ENCODE measurements around the gene OPN4. TPM values are rescaled to one million over a fixed set of nuclear protein-coding genes. Genes with fewer than 3 reads are reported as not detected.
"Not testable (repeated sequence)": the region's sequence is repeated elsewhere in the genome, so short reads cannot be mapped to it uniquely, and the experiment has no call there.

Gene OPN4
- total RNA-seq, 4 donors from 2014 or later, result 0.59 TPM; not detected in 3

DNA sequence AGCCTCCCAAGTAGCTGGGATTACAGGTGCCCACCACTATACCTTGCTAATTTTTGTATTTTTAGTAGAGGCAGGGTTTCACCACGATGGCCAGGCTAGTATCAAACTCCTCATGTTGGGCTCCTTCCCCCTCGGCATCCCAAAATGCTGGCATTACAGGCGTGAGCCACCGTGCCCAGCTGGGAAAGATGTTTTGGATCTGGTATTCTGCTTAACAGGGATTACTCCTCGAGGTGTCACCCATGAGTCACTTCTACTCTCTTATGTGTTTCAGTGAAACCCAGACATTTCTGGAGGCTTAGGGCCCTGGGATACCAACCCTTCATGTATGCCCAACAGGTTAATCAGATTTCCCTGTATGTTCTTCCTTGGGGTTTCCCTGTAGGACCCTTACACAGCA, 11.8 kb upstream of the OPN4 start:
- Histone ChIP-seq H3K27me3 (no peaks in the 10 kb centered on the region), H3K4me3 (no peak overlapping the region), H3K36me3 (no peaks in the 10 kb centered on the region), H3K27ac (no peak overlapping the region), H3K9me3 (no peaks in the 10 kb centered on the region), H3K4me1 (peaks cover 0 to 18% (median 3%) of the 10 kb centered on the region in 4 donors)
- DNase-seq (ENCODE audit: low spot score in 2 of 2), result no peak
- 75 to 79% methylated on average over 5 of the region's 5 CpGs for WGBS, 2 donors
- TF ChIP-seq EP300 (IDR thresholded peaks at IDR 0.05), result no peak
- TF ChIP-seq, protein P1, sequence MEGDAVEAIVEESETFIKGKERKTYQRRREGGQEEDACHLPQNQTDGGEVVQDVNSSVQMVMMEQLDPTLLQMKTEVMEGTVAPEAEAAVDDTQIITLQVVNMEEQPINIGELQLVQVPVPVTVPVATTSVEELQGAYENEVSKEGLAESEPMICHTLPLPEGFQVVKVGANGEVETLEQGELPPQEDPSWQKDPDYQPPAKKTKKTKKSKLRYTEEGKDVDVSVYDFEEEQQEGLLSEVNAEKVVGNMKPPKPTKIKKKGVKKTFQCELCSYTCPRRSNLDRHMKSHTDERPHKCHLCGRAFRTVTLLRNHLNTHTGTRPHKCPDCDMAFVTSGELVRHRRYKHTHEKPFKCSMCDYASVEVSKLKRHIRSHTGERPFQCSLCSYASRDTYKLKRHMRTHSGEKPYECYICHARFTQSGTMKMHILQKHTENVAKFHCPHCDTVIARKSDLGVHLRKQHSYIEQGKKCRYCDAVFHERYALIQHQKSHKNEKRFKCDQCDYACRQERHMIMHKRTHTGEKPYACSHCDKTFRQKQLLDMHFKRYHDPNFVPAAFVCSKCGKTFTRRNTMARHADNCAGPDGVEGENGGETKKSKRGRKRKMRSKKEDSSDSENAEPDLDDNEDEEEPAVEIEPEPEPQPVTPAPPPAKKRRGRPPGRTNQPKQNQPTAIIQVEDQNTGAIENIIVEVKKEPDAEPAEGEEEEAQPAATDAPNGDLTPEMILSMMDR (IDR thresholded peaks at IDR 0.05), result no peak
- no peak for TF ChIP-seq POLR2A (IDR thresholded peaks at IDR 0.05)

DNA sequence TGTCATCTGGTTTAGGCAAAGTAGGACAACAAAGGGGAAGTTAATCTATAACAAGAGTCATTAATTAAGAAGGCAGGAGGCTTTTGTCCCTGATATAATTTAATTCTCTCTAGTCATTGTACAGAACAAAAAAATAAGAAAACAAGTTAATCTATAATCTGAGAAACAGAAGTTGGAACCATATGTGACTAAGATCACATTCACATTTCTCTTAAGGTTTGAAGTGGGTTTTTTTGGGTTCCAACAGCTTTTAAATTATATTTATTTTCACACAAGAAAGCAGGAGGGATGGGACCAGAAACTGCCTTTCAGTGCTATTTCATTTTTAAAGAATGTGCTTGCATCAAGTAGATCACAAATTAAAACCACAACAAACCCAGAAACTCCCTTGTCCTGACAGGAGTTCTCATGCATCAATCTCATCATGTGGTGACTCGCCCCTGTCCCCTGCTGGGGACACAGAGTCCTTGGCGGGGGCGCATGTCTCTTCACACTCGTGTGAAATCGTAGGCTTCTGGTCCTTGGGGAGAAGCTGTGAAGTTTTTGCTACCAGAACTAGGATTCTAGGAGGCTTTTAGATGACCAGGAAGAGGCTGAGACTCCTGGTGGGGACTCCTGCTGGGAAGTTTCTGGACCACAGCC, 10.1 kb upstream of the OPN4 start:
- WGBS, 2 donors, result 61 to 70% methylated on average over 5 of the region's 5 CpGs
- DNase-seq (ENCODE audit: low spot score in 2 of 2), result no peak
- H3K36me3 ChIP-seq, result no peaks in the 10 kb centered on the region
- TF ChIP-seq POLR2A (IDR thresholded peaks at IDR 0.05) (no peak), EP300 (IDR thresholded peaks at IDR 0.05) (peak in 1 of 2 donors; percentile 67)
- peak overlapping the region in 1 of 4 donors; percentile 53 for H3K27ac ChIP-seq
- no peak overlapping the region for H3K4me3 ChIP-seq
- H3K9me3 ChIP-seq, result no peaks in the 10 kb centered on the region
- H3K4me1 ChIP-seq, result peaks cover 0 to 36% (median 6%) of the 10 kb centered on the region in 4 donors
- H3K27me3 ChIP-seq, result no peaks in the 10 kb centered on the region

DNA sequence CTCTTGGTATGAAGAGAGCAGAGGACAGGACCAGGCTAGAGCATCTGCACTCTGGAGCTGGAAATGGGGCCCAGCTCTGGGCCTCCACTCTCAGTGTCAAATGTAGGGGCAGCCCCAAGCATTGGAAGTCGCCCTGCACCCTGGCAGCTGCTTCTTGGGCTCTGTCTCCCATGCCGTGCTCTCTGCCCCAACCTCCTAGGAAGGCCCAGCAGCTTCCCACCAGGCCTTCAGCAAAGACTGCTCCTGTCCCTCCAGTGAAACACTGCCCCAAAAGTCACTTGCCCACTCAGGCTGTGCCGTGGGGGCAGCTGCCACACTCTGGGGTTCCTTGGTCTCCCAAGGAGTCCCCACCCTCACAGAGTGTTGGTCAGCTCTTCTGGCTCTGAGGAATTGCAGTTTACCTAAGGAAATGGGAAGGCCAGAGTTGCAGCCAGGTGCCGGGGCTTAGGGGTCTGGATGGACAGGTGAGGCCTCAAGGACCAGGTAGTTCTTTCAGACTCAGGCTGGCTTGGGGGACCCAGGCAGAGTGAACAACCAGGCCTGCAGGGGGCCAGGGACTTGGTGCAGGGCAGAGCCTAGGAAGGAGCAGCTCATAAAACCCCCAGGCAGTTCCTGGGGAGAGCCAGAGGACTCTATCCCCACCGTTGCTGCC, 9.4 kb upstream of the OPN4 start:
- TF ChIP-seq, protein P1 (IDR thresholded peaks at IDR 0.05), result no peak
- TF ChIP-seq POLR2A (IDR thresholded peaks at IDR 0.05), result no peak
- no peak for TF ChIP-seq EP300 (IDR thresholded peaks at IDR 0.05)
- no peaks in the 10 kb centered on the region for H3K36me3 ChIP-seq
- H3K4me1 ChIP-seq, result peaks cover 0 to 42% (median 9%) of the 10 kb centered on the region in 4 donors
- H3K9me3 ChIP-seq, result no peaks in the 10 kb centered on the region
- H3K27ac ChIP-seq, result peak overlapping the region in 2 of 4 donors; percentile 42 to 53
- no peaks in the 10 kb centered on the region for H3K27me3 ChIP-seq
- no peak for DNase-seq (ENCODE audit: low spot score in 2 of 2)
- WGBS, 2 donors, result 86 to 90% methylated on average over 5 of the region's 5 CpGs
- no peak overlapping the region for H3K4me3 ChIP-seq

DNA sequence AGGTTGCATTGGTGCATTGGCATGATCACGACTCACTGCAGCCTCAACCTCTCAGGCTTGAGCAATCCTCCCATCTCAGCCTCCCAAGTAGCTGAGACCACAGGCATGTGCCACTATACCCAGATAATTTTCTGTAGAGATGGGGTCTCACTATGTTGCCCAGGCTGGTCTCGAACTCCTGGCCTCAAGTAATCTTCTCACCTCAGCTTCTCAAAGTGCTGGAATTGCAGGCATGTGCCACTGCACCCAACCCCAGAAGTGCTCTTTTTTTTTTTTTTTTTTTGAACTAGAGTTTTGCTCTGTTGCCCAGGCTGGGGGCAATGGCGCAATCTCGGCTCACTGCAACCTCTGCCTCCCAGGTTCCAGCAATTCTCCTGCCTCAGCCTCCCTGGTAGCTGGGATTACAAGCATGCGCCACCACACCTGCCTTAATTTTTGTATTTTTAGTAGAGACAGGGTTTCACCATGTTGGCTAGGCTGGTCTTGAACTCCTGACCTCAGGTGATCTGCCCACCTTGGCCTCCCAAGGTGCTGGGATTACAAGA, 8.7 kb upstream of the OPN4 start:
- WGBS, 2 donors, result 95 to 98% methylated on average over 5 of the region's 5 CpGs
- not testable (repeated sequence) for H3K36me3 ChIP-seq; H3K9me3 ChIP-seq; H3K4me3 ChIP-seq; DNase-seq (ENCODE audit: low spot score in 2 of 2); H3K27me3 ChIP-seq
- Histone ChIP-seq H3K27ac (peak overlapping the region in 1 of 4 donors; percentile 42), H3K4me1 (peaks cover 0 to 49% (median 9%) of the 10 kb centered on the region in 4 donors)

DNA sequence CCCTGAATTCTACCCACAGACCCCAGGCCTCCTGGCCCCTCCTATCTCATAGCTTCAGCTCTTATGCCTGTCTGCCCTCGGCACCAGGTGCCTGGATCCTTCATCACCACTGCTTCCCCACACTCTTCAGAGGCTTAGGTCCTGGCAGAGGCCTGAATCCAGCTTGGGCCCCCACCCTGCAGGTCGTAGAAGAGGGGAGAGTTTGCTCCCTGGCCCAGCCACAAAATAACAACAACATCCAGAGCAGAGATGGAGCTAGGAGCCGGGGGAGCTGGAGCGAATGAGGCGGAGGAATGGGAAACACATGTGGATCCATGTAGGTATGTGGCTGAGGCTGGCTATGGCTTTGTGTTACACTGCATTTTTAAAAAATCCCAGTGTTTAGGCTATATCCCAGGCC, 7.8 kb upstream of the OPN4 start:
- H3K36me3 ChIP-seq, result no peaks in the 10 kb centered on the region
- TF ChIP-seq POLR2A (IDR thresholded peaks at IDR 0.05) (no peak), EP300 (IDR thresholded peaks at IDR 0.05) (no peak)
- TF ChIP-seq, protein P1 (IDR thresholded peaks at IDR 0.05), result no peak
- 66 to 70% methylated on average over 5 of the region's 5 CpGs for WGBS, 2 donors
- no peaks in the 10 kb centered on the region for H3K27me3 ChIP-seq
- no peaks in the 10 kb centered on the region for H3K9me3 ChIP-seq
- DNase-seq (ENCODE audit: low spot score in 2 of 2), result no peak
- H3K4me1 ChIP-seq, result peaks cover 0 to 54% (median 9%) of the 10 kb centered on the region in 4 donors
- no peak overlapping the region for H3K4me3 ChIP-seq
- peak overlapping the region in 1 of 4 donors; percentile 9 for H3K27ac ChIP-seq

DNA sequence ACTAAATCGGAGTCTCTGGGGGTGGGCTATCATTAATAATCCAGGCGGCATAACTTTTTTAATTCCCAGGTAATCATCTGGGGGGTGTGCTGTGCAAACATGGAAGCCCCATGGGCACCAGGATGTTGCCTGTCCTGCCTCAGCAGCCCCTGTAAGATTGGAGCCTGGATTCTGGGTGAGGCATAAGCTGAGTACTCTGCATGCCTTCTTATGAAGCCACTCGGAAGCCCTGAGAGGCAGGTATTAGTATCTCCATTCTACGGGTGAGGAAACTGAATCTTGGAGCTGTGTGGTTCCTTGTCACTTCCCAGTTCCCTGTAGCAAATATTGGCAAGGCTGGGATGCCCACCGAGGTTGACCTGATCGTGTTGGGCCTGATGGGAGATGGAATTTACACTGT, 7.4 kb upstream of the OPN4 start:
- 63 to 74% methylated on average over 6 of the region's 6 CpGs for WGBS, 2 donors
- H3K4me1 ChIP-seq, result peaks cover 0 to 58% (median 9%) of the 10 kb centered on the region in 4 donors
- H3K9me3 ChIP-seq, result no peaks in the 10 kb centered on the region
- no peaks in the 10 kb centered on the region for H3K27me3 ChIP-seq
- TF ChIP-seq, protein P1 (IDR thresholded peaks at IDR 0.05), result no peak
- TF ChIP-seq EP300 (IDR thresholded peaks at IDR 0.05) (no peak), POLR2A (IDR thresholded peaks at IDR 0.05) (no peak)
- no peaks in the 10 kb centered on the region for H3K36me3 ChIP-seq
- DNase-seq (ENCODE audit: low spot score in 2 of 2), result no peak
- peak overlapping the region in 2 of 4 donors; percentile 9 to 59 for H3K27ac ChIP-seq
- H3K4me3 ChIP-seq, result no peak overlapping the region
